Liver (tissue), 9 donors: ENCODE measurements around the gene MISP. TPM values are rescaled to one million over a fixed set of nuclear protein-coding genes. Genes with fewer than 3 reads are reported as not detected.

Experiments used
- DNase-seq: peaks from one replicate; pipeline ENCODE4 v3.0.0-alpha.2; 2017; ENCODE audit warnings: low spot score
- H3K27ac ChIP-seq, 2 donors: one replicate each; pipeline ENCODE4 v1.7.0; 2013; ENCODE audit warnings: inconsistent platforms in 2 of 2, low read length in 2 of 2, control low read depth in 1 of 2, low read depth in 1 of 2, mild to moderate bottlenecking in 1 of 2
- H3K27me3 ChIP-seq, 4 donors: one replicate each; pipeline versions ENCODE4 v1.6.1 to v1.7.0; 2013; ENCODE audit warnings: low read length in 3 of 4, inconsistent platforms in 1 of 4, mild to moderate bottlenecking in 1 of 4, moderate library complexity in 1 of 4; ENCODE audit not compliant: control insufficient read depth in 4 of 4, insufficient read depth in 4 of 4
- H3K36me3 ChIP-seq, 4 donors: one replicate each; pipeline versions ENCODE4 v1.6.1 to v1.7.0; 2013; ENCODE audit warnings: low read length in 3 of 4, mild to moderate bottlenecking in 3 of 4, low read depth in 1 of 4, moderate library complexity in 1 of 4; ENCODE audit not compliant: control insufficient read depth in 4 of 4, insufficient read depth in 3 of 4
- H3K4me1 ChIP-seq, 4 donors: one replicate each; pipeline versions ENCODE4 v1.6.1 to v1.7.0; 2013; ENCODE audit warnings: low read length in 3 of 4, mild to moderate bottlenecking in 3 of 4, moderate library complexity in 1 of 4; ENCODE audit not compliant: control insufficient read depth in 4 of 4, insufficient read depth in 4 of 4
- H3K4me3 ChIP-seq, 3 donors: one replicate each; pipeline versions ENCODE4 v1.6.1 to v1.7.0; 2013; ENCODE audit warnings: low read length in 3 of 3, control low read depth in 1 of 3, low read depth in 1 of 3, mild to moderate bottlenecking in 1 of 3
- H3K9ac ChIP-seq, 2 donors: one replicate each; pipeline ENCODE4 v1.7.0; 2013; ENCODE audit warnings: low read length in 2 of 2, mild to moderate bottlenecking in 2 of 2, moderate library complexity in 2 of 2, control low read depth in 1 of 2, low read depth in 1 of 2
- H3K9me3 ChIP-seq, 4 donors: one replicate each; pipeline versions ENCODE4 v1.6.1 to v1.7.0; 2013; ENCODE audit warnings: low read length in 3 of 4; ENCODE audit not compliant: control insufficient read depth in 4 of 4
- ATF3 ChIP-seq: IDR thresholded peaks from 2 replicates; pipeline ENCODE4 v1.6.1; 2016; ENCODE audit warnings: antibody characterized with exemption
- EGR1 ChIP-seq, 2 donors: IDR thresholded peaks; 2 replicates each; pipeline ENCODE4 v1.6.1; 2016 to 2018; ENCODE audit warnings: antibody characterized with exemption in 2 of 2, low read depth in 2 of 2
- FOXA1 ChIP-seq: IDR thresholded peaks from 2 replicates; pipeline ENCODE4 v1.6.1; 2016; ENCODE audit warnings: antibody characterized with exemption
- FOXA2 ChIP-seq: IDR thresholded peaks from 2 replicates; pipeline ENCODE4 v1.6.1; 2016; ENCODE audit warnings: antibody characterized with exemption
- GABPA ChIP-seq, 2 donors: IDR thresholded peaks in 1 of 2; conservative IDR thresholded peaks in 1 of 2; 2 replicates each; pipeline ENCODE4 v1.6.1; 2016; ENCODE audit warnings: antibody characterized with exemption in 2 of 2, mild to moderate bottlenecking in 1 of 2, moderate library complexity in 1 of 2
- HNF4A ChIP-seq, 2 donors: conservative IDR thresholded peaks; 2 replicates each; pipeline ENCODE4 v1.6.1; 2016; ENCODE audit warnings: antibody characterized with exemption in 2 of 2, mild to moderate bottlenecking in 2 of 2
- HNF4G ChIP-seq: IDR thresholded peaks from 2 replicates; pipeline ENCODE4 v1.6.1; 2016; ENCODE audit warnings: antibody characterized with exemption
- JUND ChIP-seq, 2 donors: IDR thresholded peaks; 2 replicates each; pipeline ENCODE4 v1.6.1; 2016; ENCODE audit warnings: antibody characterized with exemption in 2 of 2
- NR2F2 ChIP-seq: IDR thresholded peaks from 2 replicates; pipeline ENCODE4 v1.6.1; 2016; ENCODE audit warnings: antibody characterized with exemption
- RAD21 ChIP-seq, 2 donors: IDR thresholded peaks; 2 replicates each; pipeline ENCODE4 v1.6.1; 2016; ENCODE audit warnings: antibody characterized with exemption in 2 of 2, mild to moderate bottlenecking in 2 of 2
- REST ChIP-seq: IDR thresholded peaks from 2 replicates; pipeline ENCODE4 v1.6.1; 2016; ENCODE audit warnings: antibody characterized with exemption, mild to moderate bottlenecking
- RXRA ChIP-seq, 2 donors: IDR thresholded peaks; 2 replicates each; pipeline ENCODE4 v1.6.1; 2017 to 2018; ENCODE audit warnings: antibody characterized with exemption in 2 of 2, mild to moderate bottlenecking in 1 of 2
- SP1 ChIP-seq: IDR thresholded peaks from 2 replicates; pipeline ENCODE4 v1.6.1; 2018; ENCODE audit warnings: antibody characterized with exemption, mild to moderate bottlenecking
- TAF1 ChIP-seq: conservative IDR thresholded peaks from 2 replicates; pipeline ENCODE4 v1.6.1; 2016; ENCODE audit warnings: antibody characterized with exemption, mild to moderate bottlenecking
- YY1 ChIP-seq: IDR thresholded peaks from 2 replicates; pipeline ENCODE4 v1.6.1; 2016; ENCODE audit warnings: antibody characterized with exemption, mild to moderate bottlenecking
- ZBTB33 ChIP-seq: IDR thresholded peaks from 2 replicates; pipeline ENCODE4 v1.6.1; 2016; ENCODE audit warnings: antibody characterized with exemption
- WGBS: extraction: QIAGEN DNeasy Blood & Tissue Kit; methylation state at CpG from one replicate; pipeline ENCODE4 v1.1.7; 2013; 5-methylcytosine and 5-hydroxymethylcytosine counted together
- polyA plus RNA-seq, 2 donors: library from polyadenylated mRNA; stranded (reverse) in 1 of 2; unstranded in 1 of 2; fragments of 200-250 nt in 1 of 2; fragments of >200 nt in 1 of 2; fragmentation: Nextera tagmentation in 1 of 2; extraction: Ambion mirVana in 1 of 2; gene quantifications; one replicate each; pipeline versions ENCODE4 v1.2.1 to v1.2.3, GENCODE V29; 2013 to 2015
- total RNA-seq, 2 donors: library from RNA; depleted of rRNA; stranded (reverse); fragments of >200 nt; gene quantifications; one replicate each; pipeline ENCODE4 v1.2.3, GENCODE V29; 2014
- donor health status: healthy.
- donor health status: healthy.
- donor health status: healthy.
- donor health status: healthy.
- donor health status: healthy.

The MISP gene
- total and polyA plus RNA-seq, 4 donors: 0.05 to 0.08 TPM; not detected in 2

- Histone ChIP-seq H3K9ac (no peak overlapping the region), H3K9me3 (no peaks in the 10 kb centered on the region), H3K4me3 (no peak overlapping the region), H3K27ac (no peak overlapping the region), H3K4me1 (no peaks in the 10 kb centered on the region), H3K36me3 (no peaks in the 10 kb centered on the region), H3K27me3 (no peaks in the 10 kb centered on the region)
- no peak for DNase-seq
- no peak for TF ChIP-seq SP1
- no peak for TF ChIP-seq ATF3
- TF ChIP-seq RAD21 (IDR thresholded peaks at IDR 0.05): no peak
- TF ChIP-seq FOXA1: no peak
- TF ChIP-seq HNF4G: no peak
- no peak for TF ChIP-seq NR2F2
- no peak for TF ChIP-seq REST
- TF ChIP-seq YY1: no peak
- no peak for TF ChIP-seq RXRA (IDR thresholded peaks at IDR 0.05)
- TF ChIP-seq FOXA2: no peak
- no peak for TF ChIP-seq HNF4A (conservative IDR thresholded peaks at IDR 0.05)
- no peak for TF ChIP-seq TAF1
- TF ChIP-seq EGR1 (IDR thresholded peaks at IDR 0.05; ENCODE audit: low read depth in 2 of 2): no peak
- TF ChIP-seq JUND (IDR thresholded peaks at IDR 0.05): no peak
- no peak for TF ChIP-seq ZBTB33
- 75% methylated on average over 24 of the region's 24 CpGs for WGBS
These were observed 18.5 kb upstream of the MISP start for GRCh38 chr19:732148-733069.

- DNase-seq: no peak
- Histone ChIP-seq H3K9ac (no peak overlapping the region), H3K27ac (no peak overlapping the region), H3K27me3 (no peaks in the 10 kb centered on the region), H3K36me3 (no peaks in the 10 kb centered on the region), H3K9me3 (no peaks in the 10 kb centered on the region), H3K4me1 (peaks cover 0 to 6% (median 4%) of the 10 kb centered on the region in 4 donors), H3K4me3 (no peak overlapping the region)
- no peak for TF ChIP-seq YY1
- no peak for TF ChIP-seq GABPA (IDR thresholded peaks at IDR 0.05 in 1 of 2, conservative IDR thresholded peaks at IDR 0.05 in 1 of 2)
- WGBS: 72% methylated on average over 13 of the region's 13 CpGs
These were observed 16.2 kb upstream of the MISP start for GRCh38 chr19:734716-735115.
